C4-2B (cell line): ENCODE measurements around the gene PLA2G4D.

Experiments
- H3K27ac ChIP-seq: fragments of 450-650 bp; 2 replicates; pipeline ENCODE4 v1.5.1; 2017
- CTCF ChIP-seq: fragments of 450-650 bp; conservative IDR thresholded peaks from 2 replicates; pipeline ENCODE4 v1.5.1; 2017; ENCODE audit warnings: mild to moderate bottlenecking
- ZFX ChIP-seq: fragments of 450-650 bp; IDR thresholded peaks from 2 replicates; pipeline ENCODE4 v1.6.1; 2017

PLA2G4D gene

GRCh38 chr15:42057799-42058646 lies 36.3 kb downstream of the PLA2G4D start:
- no peak for TF ChIP-seq CTCF
- no peak for TF ChIP-seq ZFX
- H3K27ac ChIP-seq = no peak overlapping the region

- TF ChIP-seq ZFX = no peak
- peak; percentile 92 for TF ChIP-seq CTCF
- H3K27ac ChIP-seq = no peak overlapping the region
Measured at GRCh38 chr15:42056934-42057798, 37.2 kb downstream of the PLA2G4D start.

- no peak overlapping the region for H3K27ac ChIP-seq
- TF ChIP-seq ZFX = no peak
- TF ChIP-seq CTCF = no peak
Measured at GRCh38 chr15:42053914-42054313, 40.4 kb downstream of the PLA2G4D start.

GRCh38 chr15:42053010-42053409 lies 41.4 kb downstream of the PLA2G4D start:
- TF ChIP-seq CTCF (no peak), ZFX (no peak)
- H3K27ac ChIP-seq = no peak overlapping the region

GRCh38 chr15:42050484-42051255 lies 43.7 kb downstream of the PLA2G4D start:
- TF ChIP-seq ZFX = no peak
- TF ChIP-seq CTCF = no peak
- H3K27ac ChIP-seq = no peak overlapping the region

GRCh38 chr15:42048821-42049200 lies 45.6 kb downstream of the PLA2G4D start:
- TF ChIP-seq CTCF = no peak
- H3K27ac ChIP-seq = no peak overlapping the region
